Spleen (tissue), 11 donors: ENCODE measurements around the gene MCC. TPM values are rescaled to one million over a fixed set of nuclear protein-coding genes. Genes with fewer than 3 reads are reported as not detected.

Source experiments
- DNase-seq: peaks from one replicate; pipeline ENCODE4 v3.0.0-alpha.2; 2020
- H3K27ac ChIP-seq, 8 donors: fragments of 200-600 bp; sonication (generic) in 7 of 8; 1 replicate in 4 of 8; 2 replicates in 4 of 8; pipeline versions ENCODE4 v1.5.0 to v1.8.0; 2016 to 2021; ENCODE audit warnings: inconsistent platforms in 4 of 8, mild to moderate bottlenecking in 4 of 8, moderate library complexity in 1 of 8
- H3K27me3 ChIP-seq, 7 donors: fragments of 200-600 bp; sonication (generic) in 6 of 7; replicated peaks in 1 of 7; 1 replicate in 4 of 7; 2 replicates in 3 of 7; pipeline versions ENCODE4 v1.5.0 to v1.8.0; 2016 to 2021; ENCODE audit warnings: inconsistent platforms in 3 of 7, mild to moderate bottlenecking in 1 of 7
- H3K36me3 ChIP-seq, 6 donors: fragments of 200-600 bp; sonication (generic) in 5 of 6; 1 replicate in 4 of 6; 2 replicates in 2 of 6; pipeline versions ENCODE4 v1.5.0 to v1.8.0; 2016 to 2021; ENCODE audit warnings: inconsistent platforms in 2 of 6
- H3K4me1 ChIP-seq, 6 donors: fragments of 200-600 bp; sonication (generic) in 5 of 6; 1 replicate in 3 of 6; 2 replicates in 3 of 6; pipeline versions ENCODE4 v1.5.0 to v1.8.0; 2016 to 2021; ENCODE audit warnings: inconsistent platforms in 3 of 6
- H3K4me3 ChIP-seq, 8 donors: fragments of 200-600 bp; sonication (generic) in 7 of 8; 1 replicate in 4 of 8; 2 replicates in 4 of 8; pipeline versions ENCODE4 v1.5.0 to v1.8.0; 2016 to 2021; ENCODE audit warnings: inconsistent platforms in 4 of 8, mild to moderate bottlenecking in 4 of 8, moderate library complexity in 2 of 8
- H3K9me3 ChIP-seq, 8 donors: fragments of 200-600 bp; sonication (generic) in 7 of 8; 1 replicate in 4 of 8; 2 replicates in 4 of 8; pipeline versions ENCODE4 v1.5.0 to v1.8.0; 2016 to 2021; ENCODE audit warnings: inconsistent platforms in 4 of 8
- CTCF ChIP-seq, 11 experiments: fragments of 200-600 bp in 7 of 11; fragments of 450-650 bp in 4 of 11; sonication (generic) in 4 of 11; IDR thresholded peaks in 8 of 11; conservative IDR thresholded peaks in 3 of 11; 1 replicate in 7 of 11; 2 replicates in 4 of 11; pipeline versions ENCODE4 v1.4.0 to v1.8.0; 2016 to 2021; ENCODE audit warnings: antibody characterized with exemption in 11 of 11, inconsistent platforms in 4 of 11, mild to moderate bottlenecking in 1 of 11
- POLR2A ChIP-seq, 3 donors: fragments of 450-650 bp; IDR thresholded peaks; one replicate each; pipeline ENCODE4 v1.5.1; 2017; ENCODE audit warnings: antibody characterized with exemption in 3 of 3, mild to moderate bottlenecking in 1 of 3
- POLR2AphosphoS5 ChIP-seq, 3 donors: sonication (generic); formaldehyde crosslinking; IDR thresholded peaks; one replicate each; pipeline ENCODE4 v1.5.1; 2017; ENCODE audit warnings: antibody characterized with exemption in 3 of 3
- WGBS, 5 donors: extraction: QIAGEN DNeasy Blood & Tissue Kit in 3 of 5; methylation state at CpG; one replicate each; pipeline versions ENCODE4 v1.1.5 to v1.1.7; 2013 to 2018; 5-methylcytosine and 5-hydroxymethylcytosine counted together
- intact Hi-C: fragments of 100-400 bp; cut with DNase I; formaldehyde crosslinking; loops from one replicate; pipeline ENCODE4 v1.15.0; 2023; ENCODE audit warnings: low total_unique reads
- polyA plus RNA-seq, 3 donors: library from polyadenylated mRNA; stranded (reverse); fragments of 200-250 nt; gene quantifications; one replicate each; pipeline ENCODE4 v1.2.1, GENCODE V29; 2013
- total RNA-seq, 7 donors: library from RNA; depleted of rRNA in 3 of 7; stranded (reverse); fragments of >200 nt in 3 of 7; fragmentation: NEBNext Ultra II Directional in 4 of 7; extraction: Animal tissue kit (Norgen Biotek cat#: 25700) in 4 of 7; gene quantifications; one replicate each; pipeline versions ENCODE4 v1.1.0 to v1.2.1, GENCODE V29; 2016 to 2021
- donor health status: healthy with polysubstance abuse.
- donor health status: DM: no; HTN: no; CAD: no; lungs with moderate emphysema.
- donor health status: DM: no; HTN: no; CAD: no.
- donor health status: Bipolar disorder and iron deficiency.
- donor health status: healthy.
- donor health status: DM: no; HTN: no; CAD: no.
- donor health status: DM: yes; HTN: yes; CAD: no.

Gene MCC
- total and polyA plus RNA-seq, 10 donors = 1.3 to 32.8 (median 15.8) TPM

- 63 to 91% (median 74%) methylated on average over 2 of the region's 2 CpGs for WGBS, 5 donors
- no peak overlapping the region for H3K27ac ChIP-seq
- TF ChIP-seq POLR2A (IDR thresholded peaks at IDR 0.05) (no peak), CTCF (IDR thresholded peaks at IDR 0.05 in 8 of 11, conservative IDR thresholded peaks at IDR 0.05 in 3 of 11) (no peak), POLR2AphosphoS5 (IDR thresholded peaks at IDR 0.05) (no peak)
These were observed 244.9 kb downstream of the MCC start for GRCh38 chr5:113243349-113243664.

GRCh38 chr5:113242481-113243348 lies 245.5 kb downstream of the MCC start:
- no peak overlapping the region for H3K27ac ChIP-seq
- H3K4me1 ChIP-seq = peaks cover 0 to under 1% (median 0%) of the 10 kb centered on the region in 6 donors
- H3K27me3 ChIP-seq = no peaks in the 10 kb centered on the region
- TF ChIP-seq POLR2AphosphoS5 (IDR thresholded peaks at IDR 0.05) = no peak
- no peak for TF ChIP-seq POLR2A (IDR thresholded peaks at IDR 0.05)
- no peak for TF ChIP-seq CTCF (IDR thresholded peaks at IDR 0.05 in 8 of 11, conservative IDR thresholded peaks at IDR 0.05 in 3 of 11)
- H3K4me3 ChIP-seq = no peak overlapping the region
- 84 to 94% (median 89%) methylated on average over 8 of the region's 8 CpGs for WGBS, 5 donors
- intact Hi-C loops = no loop called here
- DNase-seq = no peak
- no peaks in the 10 kb centered on the region for H3K9me3 ChIP-seq
- H3K36me3 ChIP-seq = no peaks in the 10 kb centered on the region

More at GRCh38 chr5:113243349-113243664, 244.9 kb downstream of the MCC start:
- DNase-seq = no peak
- H3K9me3 ChIP-seq = no peaks in the 10 kb centered on the region
- no peaks in the 10 kb centered on the region for H3K4me1 ChIP-seq
- intact Hi-C loops = no loop called here
- no peaks in the 10 kb centered on the region for H3K27me3 ChIP-seq
- H3K36me3 ChIP-seq = no peaks in the 10 kb centered on the region
- no peak overlapping the region for H3K4me3 ChIP-seq

- TF ChIP-seq POLR2AphosphoS5 (IDR thresholded peaks at IDR 0.05) = no peak
- no peak for TF ChIP-seq POLR2A (IDR thresholded peaks at IDR 0.05)
- TF ChIP-seq CTCF (IDR thresholded peaks at IDR 0.05 in 8 of 11, conservative IDR thresholded peaks at IDR 0.05 in 3 of 11) = no peak
- H3K27ac ChIP-seq = no peak overlapping the region
- H3K9me3 ChIP-seq = no peaks in the 10 kb centered on the region
- peaks cover 0 to 4% (median 0%) of the 10 kb centered on the region in 6 donors for H3K4me1 ChIP-seq
- intact Hi-C loops = no loop called here
- no peaks in the 10 kb centered on the region for H3K36me3 ChIP-seq
- H3K27me3 ChIP-seq = no peaks in the 10 kb centered on the region
- no peak overlapping the region for H3K4me3 ChIP-seq
- DNase-seq = no peak
- WGBS, 5 donors = 89 to 93% (median 91%) methylated on average over 3 of the region's 3 CpGs
These were observed 247.1 kb downstream of the MCC start for GRCh38 chr5:113240951-113241726.

GRCh38 chr5:113240032-113240431 lies 248.2 kb downstream of the MCC start:
- no peaks in the 10 kb centered on the region for H3K27me3 ChIP-seq
- TF ChIP-seq POLR2A (IDR thresholded peaks at IDR 0.05) (no peak), CTCF (IDR thresholded peaks at IDR 0.05 in 8 of 11, conservative IDR thresholded peaks at IDR 0.05 in 3 of 11) (no peak), POLR2AphosphoS5 (IDR thresholded peaks at IDR 0.05) (no peak)
- H3K9me3 ChIP-seq = no peaks in the 10 kb centered on the region
- intact Hi-C loops = no loop called here
- no peak for DNase-seq
- no peak overlapping the region for H3K4me3 ChIP-seq
- 92 to 98% (median 95%) methylated on average over 4 of the region's 4 CpGs for WGBS, 5 donors
- H3K4me1 ChIP-seq = peaks cover 0 to 4% (median 0%) of the 10 kb centered on the region in 6 donors
- H3K27ac ChIP-seq = no peak overlapping the region
- H3K36me3 ChIP-seq = no peaks in the 10 kb centered on the region
